ENCODE results near the gene TDRKH.

The TDRKH gene

DNA sequence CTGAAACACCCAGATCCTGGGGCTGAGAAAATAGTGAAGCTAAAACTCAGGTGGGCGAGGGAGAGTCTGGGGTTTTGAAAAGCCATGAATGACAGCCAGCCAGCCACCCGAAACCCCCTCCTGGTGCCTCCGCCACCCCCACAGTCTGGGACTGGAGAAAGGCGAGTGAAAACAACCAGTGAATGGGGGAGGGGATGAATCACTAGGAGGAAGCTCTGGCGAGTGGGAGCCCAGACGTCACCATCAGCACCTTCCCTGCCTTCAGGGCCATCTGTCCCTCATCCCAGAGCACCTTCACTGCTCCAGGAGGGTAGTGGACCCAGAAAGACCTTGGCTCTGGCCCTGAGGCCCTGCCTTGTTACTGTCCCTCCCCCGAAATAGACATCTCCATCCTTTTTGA lies 32.1 kb upstream of the TDRKH start:
- DNase-seq, result no peak

DNA sequence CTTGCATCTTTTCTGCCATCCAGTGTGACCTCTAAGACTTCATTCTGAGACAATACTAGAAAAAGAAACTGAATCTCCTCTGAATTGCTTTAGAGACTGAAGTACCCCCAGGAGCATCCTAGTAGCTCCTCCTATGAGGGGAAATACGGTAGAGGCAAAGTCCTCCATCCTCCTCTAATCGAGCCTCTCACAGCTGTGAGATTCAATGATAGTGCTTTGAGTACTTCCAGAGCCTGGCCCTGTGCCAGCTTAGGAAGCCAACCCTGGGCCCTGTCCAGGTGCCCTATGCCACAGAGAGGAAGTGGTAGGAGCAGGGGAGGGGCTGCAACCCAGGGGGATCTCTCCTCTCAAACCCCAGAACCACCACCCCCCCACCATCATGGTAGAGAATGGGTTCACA lies 30.6 kb upstream of the TDRKH start:
- no peak for DNase-seq

DNA sequence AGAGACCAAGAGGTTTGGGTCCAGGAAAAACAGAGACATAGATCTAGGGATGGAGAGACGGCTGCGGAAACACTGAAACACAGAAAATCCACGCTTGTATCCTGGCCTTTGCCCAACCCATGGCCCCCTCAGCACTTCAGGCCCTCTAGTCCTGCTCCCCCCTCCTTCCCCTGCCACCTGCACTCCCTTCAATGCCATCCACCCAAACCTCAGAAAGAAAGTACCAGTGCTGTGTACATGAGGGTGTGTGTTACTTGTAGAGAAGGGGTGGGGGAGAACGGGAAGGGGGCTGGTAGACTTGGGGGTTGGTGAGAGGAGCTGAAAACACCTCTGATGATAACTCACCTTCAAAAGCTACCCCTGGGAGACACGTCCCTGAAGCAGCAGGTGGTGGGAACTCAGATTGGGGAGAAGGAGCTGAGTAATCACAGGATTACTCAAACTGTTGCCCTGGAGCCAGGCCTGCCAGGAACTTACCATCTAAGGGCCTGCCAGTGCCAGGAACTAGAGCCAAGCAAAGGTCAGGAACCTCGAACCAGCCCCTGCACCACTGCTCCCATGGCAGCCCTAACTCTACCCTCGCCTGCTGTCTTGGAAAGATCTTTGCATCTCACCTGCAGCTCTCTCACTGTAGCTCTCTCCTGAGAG lies 29.8 kb upstream of the TDRKH start:
- DNase-seq, result no peak

DNA sequence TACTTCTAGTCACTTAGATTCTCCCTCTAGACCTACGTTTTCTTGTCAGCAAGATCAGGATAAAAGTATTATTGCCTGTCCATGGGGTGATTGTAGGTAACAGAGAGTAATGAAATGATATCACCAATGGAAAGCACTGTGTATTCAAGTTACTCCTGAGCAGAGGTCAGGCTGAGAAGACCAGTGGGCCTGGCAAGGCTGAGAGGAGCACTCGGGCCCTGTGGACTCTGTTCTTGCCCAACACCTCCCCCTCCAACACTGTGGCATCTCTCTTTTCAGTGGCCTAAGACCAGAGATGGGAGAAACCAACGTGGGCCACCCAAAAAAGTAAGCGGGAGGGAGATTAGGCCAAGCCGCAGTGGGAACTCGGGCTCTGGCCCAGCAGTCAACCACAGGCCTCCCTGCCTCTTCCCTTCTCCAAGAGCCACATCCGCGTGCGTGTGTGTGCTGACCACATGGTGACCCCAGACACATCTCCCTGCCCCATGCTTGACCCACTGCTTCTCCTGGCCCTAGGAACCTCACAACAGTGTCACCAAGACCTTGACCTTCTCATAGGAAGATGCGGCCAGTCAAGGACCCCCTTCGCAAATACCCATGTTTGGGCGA lies 29.0 kb upstream of the TDRKH start:
- no peak for DNase-seq

DNA sequence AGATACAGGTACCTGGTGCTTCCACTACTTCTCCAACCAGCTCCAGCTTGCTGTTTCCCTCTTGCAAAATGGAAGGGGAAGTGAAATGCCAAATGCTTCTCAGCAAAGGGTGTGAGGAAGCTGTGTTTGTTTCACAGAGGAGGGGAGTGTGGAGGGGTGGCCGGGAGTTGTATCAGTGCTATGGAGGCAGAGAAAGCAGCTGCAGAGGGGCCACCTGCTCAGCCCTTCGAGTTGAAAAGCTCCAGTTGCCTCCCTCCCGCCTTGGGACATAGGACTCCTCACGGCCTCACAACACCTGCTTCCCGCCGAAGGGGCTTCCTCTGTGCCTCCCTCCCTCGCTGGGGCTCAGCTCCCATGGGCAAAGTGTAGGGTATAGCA lies 27.0 kb upstream of the TDRKH start:
- DNase-seq, result no peak

DNA sequence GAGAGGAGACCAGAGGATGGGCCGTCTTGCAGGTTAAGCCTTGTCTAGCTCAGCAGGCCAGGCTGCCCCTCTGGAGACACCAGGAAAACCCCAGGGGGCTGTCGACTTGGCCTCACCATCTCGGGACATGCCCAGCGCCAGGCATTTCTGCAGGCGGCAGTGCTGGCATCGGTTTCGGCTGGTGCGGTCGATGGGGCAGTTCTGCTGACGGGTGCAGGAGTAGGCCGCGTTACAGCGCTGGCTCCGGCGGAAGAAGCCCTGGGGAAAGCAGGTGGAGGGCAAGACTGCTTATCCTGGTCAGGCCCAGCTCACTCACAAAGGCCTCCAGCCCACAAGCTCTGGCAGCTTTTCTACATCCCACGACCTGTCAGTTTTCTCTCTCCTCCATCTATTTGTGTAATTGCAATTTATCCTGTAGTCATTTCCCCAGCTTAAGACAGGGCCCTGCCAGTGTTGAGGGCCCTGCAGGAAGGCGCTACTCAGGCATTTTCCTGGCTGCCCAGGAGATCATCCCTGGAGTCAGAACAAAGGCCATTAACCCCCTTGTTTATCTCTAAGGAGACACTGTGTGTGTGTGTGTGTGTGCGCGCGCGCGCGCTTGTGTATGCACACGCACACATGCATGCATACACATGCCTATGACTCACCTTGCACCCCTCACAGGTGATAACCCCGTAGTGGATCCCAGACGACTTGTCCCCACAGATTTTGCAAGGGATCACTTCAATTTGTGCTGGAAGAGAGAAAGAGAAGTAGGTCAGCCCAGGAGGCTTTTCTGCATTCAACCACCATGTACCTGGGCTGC lies 26.4 kb upstream of the TDRKH start:
- no peak for DNase-seq

DNA sequence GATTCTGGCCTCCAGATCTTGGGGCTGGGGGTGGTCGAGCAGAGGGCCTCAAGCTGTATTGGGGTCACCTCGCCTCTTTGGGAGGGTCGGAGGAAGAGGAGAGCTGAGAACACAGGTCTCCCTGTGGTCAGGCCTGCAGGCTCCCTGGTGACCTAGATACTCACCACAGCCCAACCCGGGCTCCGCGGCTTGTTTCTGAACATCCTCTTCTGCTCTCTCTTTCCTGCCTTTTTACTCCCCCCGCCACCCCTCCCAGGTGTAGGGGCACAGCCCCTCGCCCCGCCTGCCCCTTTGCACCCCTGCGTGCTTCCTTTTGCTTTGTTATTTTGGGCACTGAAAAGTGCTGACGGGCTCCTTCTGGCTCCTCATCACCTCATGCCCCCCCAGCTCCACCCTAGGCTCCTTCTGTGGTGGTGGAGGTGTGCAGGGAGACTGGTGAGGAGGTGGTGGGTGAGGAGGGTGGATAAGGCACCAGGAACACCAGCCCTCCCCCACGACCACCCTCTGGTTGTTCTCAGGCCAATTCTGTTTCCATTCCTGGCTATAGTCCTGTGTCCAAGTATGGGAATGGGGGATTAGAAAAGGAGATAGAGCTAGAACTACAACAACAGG lies 25.5 kb upstream of the TDRKH start:
- no peak for DNase-seq

DNA sequence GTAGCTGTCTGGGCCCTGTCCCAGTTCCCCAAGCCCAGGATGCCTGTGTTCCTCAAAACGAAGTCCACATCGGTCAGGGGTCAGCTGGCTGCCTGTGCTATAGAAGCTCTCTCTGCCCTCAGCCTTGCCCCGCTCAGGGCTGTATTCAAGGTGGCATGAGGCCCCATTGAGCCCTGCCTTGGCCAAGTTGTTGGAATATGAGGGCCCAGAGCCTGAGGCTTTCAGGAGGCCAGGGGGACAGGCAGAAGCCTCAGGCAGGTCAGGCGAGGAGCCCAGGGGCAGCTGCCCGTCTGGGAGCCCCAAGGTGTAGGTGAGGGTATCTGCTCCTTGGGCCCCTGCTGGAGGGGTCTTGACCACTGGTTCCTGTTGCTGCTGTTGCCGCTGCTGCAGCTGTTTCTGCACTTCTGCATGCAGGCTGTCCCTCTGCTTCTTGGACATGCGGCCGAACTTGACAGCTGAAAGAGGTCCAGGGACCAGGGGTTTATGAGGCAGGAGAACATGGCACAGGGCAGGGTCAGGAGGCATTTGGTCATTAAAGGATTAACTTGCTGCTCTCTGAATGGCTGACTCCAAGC lies 24.8 kb upstream of the TDRKH start:
- no peak for DNase-seq

DNA sequence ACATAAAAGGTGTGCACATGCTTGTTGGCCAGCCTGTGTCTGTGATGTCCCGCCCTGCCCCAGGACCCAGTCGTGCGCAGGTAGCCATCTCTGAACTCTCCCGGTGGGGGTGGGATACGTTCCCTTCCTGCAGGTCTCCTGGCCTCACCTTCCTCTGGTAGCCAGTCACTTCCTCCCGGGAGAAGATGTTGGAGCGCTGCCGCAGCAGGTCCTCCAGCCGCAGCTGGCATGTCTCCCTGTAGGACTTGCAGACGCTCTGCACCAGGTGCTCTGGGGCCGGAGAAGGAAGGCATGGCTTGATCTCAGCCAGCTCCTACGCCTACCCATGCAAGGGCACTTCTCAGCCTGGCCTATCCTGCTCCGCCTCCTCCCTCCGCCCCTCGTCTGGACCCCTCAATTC lies 24.1 kb upstream of the TDRKH start:
- no peak for DNase-seq

DNA sequence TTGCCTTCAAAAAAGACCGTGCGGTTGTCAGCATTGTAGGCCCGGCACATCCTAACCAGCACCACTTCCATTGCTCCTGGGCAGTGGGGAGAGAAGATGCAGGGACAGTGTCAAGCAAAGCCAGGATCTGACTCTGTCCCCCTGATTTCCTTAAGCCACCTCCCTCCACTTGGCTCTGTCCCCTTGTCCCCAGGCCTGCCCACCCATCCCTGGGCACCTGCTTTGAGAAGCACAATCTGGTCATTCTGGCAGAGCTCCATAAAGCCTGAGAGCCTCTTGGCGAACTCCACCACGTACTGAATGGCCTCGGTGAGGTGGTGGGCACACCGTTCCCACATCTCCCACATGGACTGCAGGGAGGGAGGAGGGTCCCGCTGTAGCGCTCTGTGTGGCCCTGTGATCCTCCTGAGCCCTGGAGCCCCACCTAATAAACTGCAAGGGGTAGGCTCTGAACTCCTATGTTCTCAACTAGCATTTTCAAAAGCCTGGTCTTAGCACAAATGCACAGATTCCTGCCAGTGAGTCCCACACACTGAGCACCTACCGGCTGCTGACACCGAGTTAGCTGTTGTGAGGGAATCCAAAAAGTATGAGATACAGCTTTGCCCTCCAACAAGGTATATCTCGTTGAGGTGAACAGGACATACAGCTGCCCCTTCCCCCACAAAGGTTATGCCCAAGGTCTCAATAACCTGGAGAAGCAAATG lies 23.1 kb upstream of the TDRKH start:
- no peak for DNase-seq

DNA sequence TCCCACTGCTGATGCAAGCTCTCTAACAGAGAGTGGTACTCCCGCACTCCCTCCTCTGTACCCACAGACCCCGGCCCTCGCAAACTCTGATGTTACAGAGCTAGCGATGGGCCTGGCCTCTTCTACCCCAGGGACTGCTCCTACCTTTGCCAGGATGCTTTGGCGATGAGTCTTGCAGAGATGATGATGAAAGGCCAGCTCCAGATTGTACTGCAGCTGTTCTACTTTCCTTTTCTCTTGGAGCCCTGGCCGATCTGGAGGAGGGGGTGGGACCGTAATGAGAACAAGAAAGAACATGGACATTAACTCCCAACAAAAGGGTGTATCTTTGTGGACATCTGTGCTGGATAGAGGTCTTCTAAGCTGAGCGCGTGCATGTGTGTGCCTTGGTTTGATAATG lies 20.9 kb upstream of the TDRKH start:
- no peak for DNase-seq

DNA sequence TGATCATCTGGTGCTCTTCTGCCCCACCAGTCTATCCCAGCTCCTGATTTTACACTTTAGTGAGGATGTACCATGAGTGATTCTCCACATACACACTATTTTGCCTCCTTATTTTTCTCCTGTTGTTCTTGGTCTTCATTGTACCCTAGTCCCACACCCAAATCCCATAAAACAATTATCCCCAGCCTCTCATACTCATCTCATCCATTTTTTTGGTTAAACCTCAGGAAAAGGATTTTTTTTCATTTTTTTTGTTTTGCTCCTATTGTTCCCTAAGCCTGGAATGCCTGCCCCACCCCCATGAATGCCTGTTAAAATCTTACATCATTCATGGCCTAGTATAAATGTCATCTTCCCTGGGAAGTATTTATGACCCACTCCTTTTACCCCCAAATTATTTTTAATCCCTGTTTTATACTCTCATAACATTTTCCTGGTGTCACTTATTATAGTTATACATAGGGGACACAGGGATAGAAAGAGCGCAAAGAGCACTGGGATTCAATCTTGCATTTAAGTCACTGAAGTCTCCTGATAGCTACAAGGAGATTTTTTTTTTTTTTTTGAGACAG lies 19.8 kb upstream of the TDRKH start:
- no peak for DNase-seq

DNA sequence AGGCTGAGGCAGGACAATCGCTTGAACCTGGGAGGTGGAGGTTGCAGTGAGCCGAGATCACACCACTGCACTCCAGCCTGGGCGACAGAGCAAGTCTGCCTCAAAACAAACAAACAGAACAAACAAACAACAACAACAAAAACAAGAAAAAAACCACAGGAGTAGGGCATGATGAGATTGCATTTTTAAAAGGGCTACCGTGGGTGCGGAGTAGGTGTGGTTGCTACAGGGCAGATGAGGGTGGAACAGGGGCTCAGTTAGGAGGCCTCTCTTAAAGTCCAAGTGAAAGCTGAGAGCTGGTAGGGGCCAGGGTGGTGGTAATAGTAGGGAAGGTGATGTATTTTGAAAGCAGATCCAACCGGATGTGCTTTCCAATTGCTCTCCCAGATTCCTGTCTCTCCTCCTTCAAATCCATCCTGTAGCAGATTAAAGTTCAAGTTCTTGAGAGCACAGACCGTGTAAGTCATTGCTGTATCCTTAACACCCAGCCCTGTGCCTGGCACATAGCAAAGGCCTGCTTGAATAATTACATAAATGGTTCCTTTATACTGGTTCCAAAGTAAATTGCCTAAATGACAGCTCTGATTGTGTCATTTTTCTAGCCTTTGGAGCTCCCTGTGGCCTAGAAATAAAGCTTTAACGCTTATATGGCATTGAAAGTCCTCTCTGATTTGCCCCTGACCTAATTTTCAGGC lies 19.1 kb upstream of the TDRKH start:
- DNase-seq, result no peak

DNA sequence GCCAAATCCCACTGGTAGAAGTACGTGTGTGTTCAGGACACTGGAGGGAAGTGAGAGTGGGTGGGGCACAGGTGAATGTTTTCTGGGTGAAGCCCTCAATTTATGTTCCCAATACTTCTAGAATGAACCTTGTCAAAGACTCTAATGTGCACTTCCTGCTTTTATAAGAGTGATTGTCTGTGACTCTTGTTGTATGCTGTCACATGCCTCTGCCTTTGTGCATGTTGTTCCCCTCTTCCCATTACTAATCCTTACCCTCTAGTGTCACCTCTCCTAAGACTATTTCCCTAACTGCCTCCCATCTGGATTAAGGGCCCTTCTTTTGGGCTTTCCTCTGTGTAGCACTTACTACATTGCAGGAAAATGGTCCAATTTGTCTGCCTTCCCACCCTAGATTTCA lies 17.5 kb upstream of the TDRKH start:
- DNase-seq, result no peak

DNA sequence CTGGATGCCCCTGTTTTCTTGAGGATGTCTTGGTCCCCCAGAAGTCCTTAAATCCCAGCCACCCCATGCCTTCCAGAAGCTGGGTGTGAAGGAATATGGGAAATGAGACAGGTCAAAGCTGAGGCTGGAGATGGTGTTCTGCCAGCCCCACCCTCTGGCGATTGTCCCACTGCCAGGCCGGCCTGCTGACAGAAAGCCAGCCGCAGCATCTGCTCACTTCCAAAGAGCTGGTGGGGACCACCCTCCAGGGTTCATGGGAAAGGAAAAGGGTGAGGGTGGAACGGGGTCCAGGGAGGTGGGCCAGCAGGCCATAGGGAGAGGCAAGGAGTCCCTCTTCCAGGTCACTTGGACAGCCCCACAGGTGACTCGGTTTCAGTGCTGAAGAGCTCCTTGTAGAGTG lies 16.8 kb upstream of the TDRKH start:
- no peak for DNase-seq

DNA sequence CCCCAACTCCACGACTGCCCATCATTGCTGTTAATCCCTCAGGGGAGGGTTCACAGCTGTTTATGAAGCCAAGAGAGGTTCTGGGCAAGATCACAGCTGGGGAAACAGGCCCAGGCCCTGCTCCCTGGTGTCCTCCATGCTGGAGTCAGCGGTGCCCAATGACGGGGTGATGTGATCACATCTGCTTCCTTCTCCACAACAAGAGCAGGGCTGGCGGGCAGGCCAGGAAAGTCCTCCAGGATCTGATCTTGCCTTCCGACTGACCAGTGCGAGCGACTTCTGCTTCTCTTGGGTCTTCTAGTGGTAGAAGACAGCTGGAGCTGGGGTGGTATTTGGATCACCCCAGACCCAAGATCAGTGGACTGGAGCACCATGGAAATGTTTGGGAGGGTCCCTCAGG lies 15.9 kb upstream of the TDRKH start:
- no peak for DNase-seq

DNA sequence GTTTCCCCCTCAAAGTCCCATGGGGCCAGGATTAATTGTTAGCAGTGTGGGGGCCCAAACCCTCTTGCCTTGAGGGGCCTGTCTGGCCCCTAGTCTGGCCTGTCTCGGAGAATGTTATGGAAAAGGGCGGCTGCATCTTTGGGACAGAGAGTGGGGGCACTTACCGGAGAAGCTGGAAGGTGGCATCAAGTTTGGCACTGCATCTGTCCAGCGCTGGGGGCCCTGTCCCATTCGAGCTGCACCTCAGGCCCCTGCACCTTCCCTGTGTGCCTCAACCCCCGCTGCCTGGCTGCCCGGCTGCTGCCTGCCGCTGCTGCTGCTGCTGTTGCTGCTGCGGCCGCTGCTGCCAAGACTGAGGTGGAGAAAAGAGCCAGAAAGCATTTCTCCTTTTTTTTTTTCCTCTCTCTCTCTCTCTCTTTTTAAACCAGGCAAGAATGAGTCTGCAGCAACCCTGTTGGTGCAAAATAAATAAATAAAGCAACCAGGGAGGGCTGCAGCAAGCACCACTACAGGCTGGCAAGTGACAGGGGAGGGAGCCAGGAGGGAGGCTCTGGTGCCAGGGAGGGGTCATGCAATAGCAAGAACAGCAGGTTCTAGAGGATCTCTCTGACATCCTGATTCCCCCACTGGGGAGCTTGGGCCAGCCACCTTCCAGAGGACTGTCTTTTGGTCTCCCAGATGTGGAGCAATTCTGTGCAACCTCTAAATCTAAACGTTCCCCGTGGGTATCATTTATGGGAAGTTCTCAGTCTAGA lies 14.9 kb upstream of the TDRKH start, which contains the start of gene LINGO4:
Gene LINGO4, minus strand, starts transcription at position 354 of the 755 bp plus-strand sequence. CDS start 2,715 bp downstream, outside the sequence.
- no peak for DNase-seq

DNA sequence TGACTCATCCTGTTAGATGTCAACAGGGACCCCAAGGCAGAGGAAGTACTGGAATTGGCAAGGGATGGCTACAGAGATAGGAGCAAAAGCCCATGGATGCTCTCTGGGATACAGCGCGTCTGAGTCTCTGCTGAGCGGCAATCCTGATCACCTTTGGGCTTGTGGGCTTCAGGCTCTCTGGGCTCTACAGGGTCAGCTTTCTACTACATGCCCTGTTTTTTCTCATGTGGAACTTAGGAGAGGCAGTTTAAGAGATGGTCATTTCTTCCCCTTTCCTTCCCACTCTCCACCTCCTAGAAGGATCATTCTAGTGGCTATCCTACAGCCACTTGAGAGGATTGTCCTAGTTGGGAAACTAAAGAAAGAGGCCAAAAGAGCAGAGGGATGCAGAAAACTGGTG lies 13.6 kb upstream of the TDRKH start:
- no peak for DNase-seq

DNA sequence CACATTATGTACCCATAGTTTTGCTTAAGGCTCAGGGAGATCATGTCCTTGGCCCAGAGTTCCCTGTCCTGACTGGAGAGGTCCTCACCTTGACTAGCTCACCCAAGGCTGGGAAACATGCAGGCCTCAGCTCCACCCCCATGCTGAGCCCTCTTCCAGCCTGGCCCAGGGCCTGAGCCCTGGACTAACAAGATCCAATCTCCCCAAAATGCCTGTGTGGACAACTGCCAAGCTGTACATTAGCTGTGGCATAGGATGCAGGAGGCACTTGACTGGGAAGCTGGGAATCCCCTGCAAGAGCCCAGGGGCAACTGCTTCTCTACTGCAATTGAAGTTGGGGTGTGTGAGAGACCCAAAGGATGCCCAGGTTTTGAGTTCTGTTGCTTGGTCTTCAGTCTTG lies 12.9 kb upstream of the TDRKH start:
- DNase-seq, result no peak

DNA sequence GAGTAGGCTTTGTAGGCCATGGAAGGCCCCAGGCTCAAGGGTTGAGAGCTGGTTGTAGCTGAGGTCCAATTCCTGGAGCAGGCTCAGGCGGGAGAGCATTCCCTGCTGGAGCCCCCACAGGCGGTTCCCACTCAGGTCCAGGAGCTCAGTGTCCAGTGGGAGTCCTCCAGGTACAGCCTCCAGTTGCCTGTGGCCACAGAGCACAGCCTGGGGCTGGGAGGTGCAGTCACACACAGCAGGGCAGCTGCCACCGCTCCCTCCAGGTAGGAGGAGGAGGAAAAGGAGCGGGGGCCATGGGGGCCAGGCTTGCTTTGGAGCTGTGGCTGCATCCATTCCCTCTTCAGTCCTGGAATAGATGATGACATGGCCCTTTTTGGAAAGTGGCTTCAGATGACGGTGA lies 12.1 kb upstream of the TDRKH start:
- no peak for DNase-seq

DNA sequence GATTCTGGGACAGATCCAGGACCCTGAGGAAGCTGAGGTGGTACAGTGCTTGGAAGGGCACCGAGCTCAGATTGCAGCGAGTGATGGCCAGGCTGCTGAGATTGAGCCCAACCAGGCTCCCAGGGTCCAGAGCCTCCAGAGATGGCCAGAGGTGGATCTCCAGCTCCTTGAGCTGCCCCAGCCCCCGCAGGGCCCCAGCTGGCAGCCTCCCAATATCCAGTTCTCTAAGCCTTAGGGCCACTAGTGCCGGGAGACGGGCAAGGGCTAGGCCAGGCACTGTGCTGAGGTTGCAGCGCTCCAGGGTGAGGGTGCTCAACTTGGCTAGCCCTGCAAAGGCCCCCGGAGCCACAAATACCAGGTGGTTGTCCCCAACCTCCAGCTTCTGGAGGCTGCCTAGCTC lies 11.5 kb upstream of the TDRKH start:
- DNase-seq, result no peak
